GM12801 (cell line): ENCODE results near the gene COL26A1.

ENCODE experiments used
- TF ChIP-seq, protein P1 (sequence below): IDR thresholded peaks from one replicate; pipeline ENCODE4 v1.5.1; 2011; ENCODE audit warnings: control low read depth; ENCODE audit not compliant: insufficient read length; ENCODE audit errors: extremely low read depth

COL26A1 gene

GRCh38 chr7:101519324-101520023 is 156.8 kb downstream of the COL26A1 start:
- TF ChIP-seq, protein P1, sequence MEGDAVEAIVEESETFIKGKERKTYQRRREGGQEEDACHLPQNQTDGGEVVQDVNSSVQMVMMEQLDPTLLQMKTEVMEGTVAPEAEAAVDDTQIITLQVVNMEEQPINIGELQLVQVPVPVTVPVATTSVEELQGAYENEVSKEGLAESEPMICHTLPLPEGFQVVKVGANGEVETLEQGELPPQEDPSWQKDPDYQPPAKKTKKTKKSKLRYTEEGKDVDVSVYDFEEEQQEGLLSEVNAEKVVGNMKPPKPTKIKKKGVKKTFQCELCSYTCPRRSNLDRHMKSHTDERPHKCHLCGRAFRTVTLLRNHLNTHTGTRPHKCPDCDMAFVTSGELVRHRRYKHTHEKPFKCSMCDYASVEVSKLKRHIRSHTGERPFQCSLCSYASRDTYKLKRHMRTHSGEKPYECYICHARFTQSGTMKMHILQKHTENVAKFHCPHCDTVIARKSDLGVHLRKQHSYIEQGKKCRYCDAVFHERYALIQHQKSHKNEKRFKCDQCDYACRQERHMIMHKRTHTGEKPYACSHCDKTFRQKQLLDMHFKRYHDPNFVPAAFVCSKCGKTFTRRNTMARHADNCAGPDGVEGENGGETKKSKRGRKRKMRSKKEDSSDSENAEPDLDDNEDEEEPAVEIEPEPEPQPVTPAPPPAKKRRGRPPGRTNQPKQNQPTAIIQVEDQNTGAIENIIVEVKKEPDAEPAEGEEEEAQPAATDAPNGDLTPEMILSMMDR, result no peak

GRCh38 chr7:101521430-101521925 is 158.8 kb downstream of the COL26A1 start:
- TF ChIP-seq, protein P1, result no peak

DNA sequence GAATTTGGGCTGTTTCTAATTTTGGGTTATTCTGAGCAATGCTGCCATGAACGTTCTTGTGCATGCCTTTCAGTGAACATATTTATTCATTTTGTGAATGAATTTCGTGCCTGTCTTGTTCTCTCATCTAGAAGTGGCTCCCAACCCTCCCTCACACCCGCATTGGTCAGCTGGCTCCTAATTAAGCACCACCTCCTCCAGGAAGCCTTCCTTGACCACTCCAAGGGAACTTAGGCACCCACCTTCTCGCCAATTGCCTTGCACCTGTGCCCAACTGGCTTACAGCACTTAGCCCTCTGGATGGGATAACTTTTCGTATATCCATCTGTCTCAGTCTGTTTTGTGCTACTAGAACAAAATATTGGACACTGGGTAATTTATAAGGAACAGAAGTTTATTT is 159.3 kb downstream of the COL26A1 start:
- TF ChIP-seq, protein P1, result no peak

DNA sequence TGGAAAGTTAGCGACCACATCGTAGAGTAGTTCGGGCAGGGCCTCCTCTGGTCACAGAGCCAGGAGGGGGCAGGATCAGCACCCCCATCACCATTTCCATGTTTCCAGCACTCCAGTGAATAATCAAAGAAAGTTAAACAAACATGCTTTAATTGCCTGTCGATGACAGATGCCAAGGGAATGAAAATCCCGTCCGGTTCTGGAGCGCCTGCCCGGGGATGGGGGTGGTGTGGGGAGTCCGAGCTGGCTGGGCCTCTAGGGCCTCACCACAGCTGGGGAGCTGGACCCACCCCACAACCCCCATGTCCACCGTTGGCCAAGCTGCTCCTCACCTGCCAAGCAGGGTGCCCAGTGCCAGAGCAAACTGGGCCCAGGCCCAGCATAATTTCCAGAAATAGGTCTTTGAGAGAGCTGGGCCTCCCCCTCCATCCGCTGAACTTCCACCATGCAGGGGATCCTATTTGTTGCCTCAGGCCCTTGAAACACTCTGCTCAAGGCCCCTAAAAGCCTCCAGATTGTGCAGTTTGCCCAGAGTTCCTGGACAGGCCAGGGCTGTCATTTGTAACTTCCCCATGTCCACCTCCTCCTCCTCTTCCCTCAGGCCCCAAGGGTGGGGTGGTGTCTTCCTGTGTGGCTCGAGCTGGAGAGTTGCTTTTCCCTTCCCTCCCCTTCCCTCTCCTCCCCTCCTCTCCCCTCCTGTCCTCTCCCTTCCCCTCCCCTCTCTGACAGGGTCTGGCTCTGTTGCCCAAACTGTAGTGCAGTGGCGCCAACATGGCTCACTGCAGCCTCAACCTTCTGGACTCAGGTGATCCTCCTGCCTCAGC is 165.4 kb downstream of the COL26A1 start:
- TF ChIP-seq, protein P1, result no peak

DNA sequence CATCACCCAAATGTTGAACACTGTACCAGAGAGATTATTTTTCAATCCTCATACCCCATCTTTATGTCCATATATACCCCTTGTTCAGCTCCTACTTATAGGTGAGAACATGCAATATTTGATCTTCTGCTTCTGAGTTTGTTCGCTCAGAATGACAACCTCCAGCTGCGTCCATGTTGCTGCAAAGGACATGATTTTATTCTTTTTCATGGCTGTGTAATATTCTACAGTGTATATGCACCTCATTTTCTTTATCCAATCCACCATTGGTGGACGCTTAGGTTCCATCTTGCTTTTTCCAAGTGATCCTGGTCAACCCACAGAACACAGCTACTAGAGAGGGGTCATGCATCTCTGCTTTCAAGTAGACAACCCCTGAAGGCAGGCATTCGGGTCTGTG is 166.9 kb downstream of the COL26A1 start:
- TF ChIP-seq, protein P1, result no peak

DNA sequence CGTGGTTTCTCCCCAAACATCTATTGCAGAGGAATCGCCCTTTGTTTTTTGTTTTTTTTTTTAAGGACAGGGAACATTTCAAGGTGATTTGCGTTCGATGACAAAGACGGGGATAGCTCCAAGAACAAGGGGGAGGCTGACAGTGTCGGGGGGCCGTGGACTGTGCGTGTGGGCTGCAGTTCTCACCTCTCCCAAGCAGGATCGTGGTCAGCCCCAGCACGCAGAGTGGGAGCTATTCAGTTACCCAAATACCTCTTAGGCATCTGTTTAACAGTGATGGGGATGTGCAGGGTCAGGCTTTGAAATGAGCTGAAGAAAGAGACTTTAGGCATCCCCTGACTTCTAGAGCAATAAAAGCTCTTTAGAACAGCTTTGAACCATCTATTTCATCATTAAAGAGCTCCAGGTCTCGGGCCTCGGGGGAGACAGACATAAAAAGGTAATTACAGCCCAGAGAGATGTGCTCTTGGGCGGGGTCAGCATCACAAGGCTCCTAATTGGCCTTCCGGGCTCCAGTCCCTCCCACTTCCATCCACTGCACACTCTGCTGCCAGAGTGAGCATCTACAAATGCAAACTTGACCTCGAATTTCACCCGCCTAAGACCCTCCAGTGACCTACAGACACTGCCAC is 169.2 kb downstream of the COL26A1 start:
- TF ChIP-seq, protein P1, result no peak
